Activated CD4-positive, alpha-beta T cell treated with anti-CD3 and anti-CD28 coated beads for 48 hours (primary cell): ENCODE results near the gene YJEFN3.

ENCODE experiments used
- DNase-seq: peaks from one replicate; pipeline ENCODE4 v3.0.0-alpha.2; 2020

The YJEFN3 gene

GRCh38 chr19:19540064-19540714, 11.5 kb downstream of the YJEFN3 start:
- DNase-seq, result peak; percentile 89

- peak; percentile 92 for DNase-seq
Observed at GRCh38 chr19:19540715-19541515, 12.2 kb downstream of the YJEFN3 start.

GRCh38 chr19:19541616-19542015, 12.9 kb downstream of the YJEFN3 start:
- no peak for DNase-seq

GRCh38 chr19:19542507-19542906, 13.8 kb downstream of the YJEFN3 start:
- DNase-seq, result no peak

- DNase-seq, result no peak
Observed at GRCh38 chr19:19543101-19543500, 14.4 kb downstream of the YJEFN3 start.

- no peak for DNase-seq
Observed at GRCh38 chr19:19543640-19544039, 14.9 kb downstream of the YJEFN3 start.

DNA sequence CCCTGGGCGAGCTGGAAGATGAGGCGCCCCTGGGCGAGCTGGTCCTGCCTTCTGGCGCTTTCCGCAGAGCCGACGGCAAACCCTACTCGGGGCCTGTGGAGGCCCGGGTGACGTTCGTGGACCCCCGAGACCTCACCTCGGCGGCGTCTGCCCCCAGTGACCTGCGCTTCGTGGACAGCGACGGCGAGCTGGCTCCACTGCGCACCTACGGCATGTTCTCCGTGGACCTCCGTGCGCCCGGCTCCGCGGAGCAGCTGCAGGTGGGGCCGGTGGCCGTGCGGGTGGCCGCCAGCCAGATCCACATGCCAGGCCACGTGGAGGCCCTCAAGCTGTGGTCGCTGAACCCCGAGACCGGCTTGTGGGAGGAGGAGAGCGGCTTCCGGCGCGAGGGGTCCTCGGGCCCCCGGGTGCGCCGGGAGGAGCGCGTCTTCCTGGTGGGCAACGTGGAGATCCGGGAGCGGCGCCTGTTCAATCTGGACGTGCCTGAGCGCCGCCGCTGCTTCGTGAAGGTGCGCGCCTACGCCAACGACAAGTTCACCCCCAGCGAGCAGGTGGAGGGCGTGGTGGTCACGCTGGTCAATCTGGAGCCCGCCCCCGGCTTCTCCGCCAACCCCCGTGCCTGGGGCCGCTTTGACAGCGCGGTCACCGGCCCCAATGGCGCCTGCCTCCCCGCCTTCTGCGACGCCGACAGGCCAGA, 15.7 kb downstream of the YJEFN3 start:
- DNase-seq, result no peak

GRCh38 chr19:19544954-19545591, 16.4 kb downstream of the YJEFN3 start:
- no peak for DNase-seq

DNA sequence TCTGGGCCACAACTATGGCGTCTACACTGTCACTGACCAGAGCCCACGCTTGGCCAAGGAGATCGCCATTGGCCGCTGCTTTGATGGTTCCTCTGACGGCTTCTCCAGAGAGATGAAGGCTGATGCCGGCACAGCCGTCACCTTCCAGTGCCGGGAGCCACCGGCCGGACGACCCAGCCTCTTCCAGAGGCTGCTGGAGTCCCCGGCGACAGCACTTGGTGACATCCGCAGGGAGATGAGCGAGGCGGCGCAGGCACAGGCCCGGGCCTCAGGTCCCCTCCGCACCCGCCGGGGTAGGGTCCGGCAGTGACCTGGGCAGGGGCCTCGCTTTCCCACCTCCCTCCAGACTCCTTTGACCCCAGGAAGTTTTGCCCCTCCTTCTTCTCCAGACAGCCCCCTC, 17.0 kb downstream of the YJEFN3 start:
- no peak for DNase-seq

DNA sequence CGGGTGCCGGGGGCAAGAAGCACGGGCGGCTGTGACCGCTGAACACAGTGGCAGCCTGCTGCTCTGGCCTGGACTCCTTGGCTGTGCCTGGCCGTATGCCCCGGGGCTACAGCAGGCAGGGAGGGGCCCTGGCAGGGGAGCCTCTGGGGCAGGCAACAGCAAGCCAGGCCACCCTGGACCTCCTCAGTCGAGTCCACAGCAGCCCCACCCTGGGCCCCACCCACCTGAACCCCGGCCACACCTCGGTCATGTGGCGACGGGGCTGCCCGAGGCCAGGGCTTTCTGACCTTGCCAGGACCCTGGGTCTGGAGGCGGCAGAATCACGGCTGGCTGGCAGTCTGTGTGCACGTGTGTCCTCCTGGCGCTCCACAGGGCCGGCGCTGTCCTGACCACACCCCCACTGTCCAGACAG, 18.0 kb downstream of the YJEFN3 start:
- DNase-seq, result no peak

- no peak for DNase-seq
Observed at GRCh38 chr19:19547674-19548336, 19.1 kb downstream of the YJEFN3 start.

GRCh38 chr19:19548915-19549759, 20.4 kb downstream of the YJEFN3 start:
- no peak for DNase-seq

GRCh38 chr19:19549804-19550464, 21.2 kb downstream of the YJEFN3 start:
- no peak for DNase-seq

DNA sequence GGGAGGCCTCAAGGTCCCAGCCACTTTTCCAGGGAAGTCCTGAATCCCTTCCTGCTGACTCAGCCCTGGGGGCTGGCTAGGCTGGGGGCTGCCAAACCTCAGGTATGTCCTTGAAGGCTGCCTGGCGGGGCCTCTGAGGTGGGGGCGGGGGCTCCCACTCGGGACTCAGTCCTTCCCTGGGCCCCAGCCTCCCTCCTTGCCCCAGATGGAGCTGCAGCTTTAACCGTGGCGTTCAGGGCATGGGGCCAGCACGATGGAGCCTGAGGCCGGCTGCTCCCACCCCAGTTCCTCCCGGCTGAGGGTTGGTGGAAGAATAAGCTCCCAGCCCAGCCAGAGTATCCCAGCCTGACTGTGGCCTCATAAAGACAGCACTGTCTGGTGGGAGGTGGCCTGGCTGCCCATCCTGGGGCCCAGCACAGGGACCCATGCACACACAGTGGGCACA, 21.8 kb downstream of the YJEFN3 start:
- DNase-seq, result no peak

DNA sequence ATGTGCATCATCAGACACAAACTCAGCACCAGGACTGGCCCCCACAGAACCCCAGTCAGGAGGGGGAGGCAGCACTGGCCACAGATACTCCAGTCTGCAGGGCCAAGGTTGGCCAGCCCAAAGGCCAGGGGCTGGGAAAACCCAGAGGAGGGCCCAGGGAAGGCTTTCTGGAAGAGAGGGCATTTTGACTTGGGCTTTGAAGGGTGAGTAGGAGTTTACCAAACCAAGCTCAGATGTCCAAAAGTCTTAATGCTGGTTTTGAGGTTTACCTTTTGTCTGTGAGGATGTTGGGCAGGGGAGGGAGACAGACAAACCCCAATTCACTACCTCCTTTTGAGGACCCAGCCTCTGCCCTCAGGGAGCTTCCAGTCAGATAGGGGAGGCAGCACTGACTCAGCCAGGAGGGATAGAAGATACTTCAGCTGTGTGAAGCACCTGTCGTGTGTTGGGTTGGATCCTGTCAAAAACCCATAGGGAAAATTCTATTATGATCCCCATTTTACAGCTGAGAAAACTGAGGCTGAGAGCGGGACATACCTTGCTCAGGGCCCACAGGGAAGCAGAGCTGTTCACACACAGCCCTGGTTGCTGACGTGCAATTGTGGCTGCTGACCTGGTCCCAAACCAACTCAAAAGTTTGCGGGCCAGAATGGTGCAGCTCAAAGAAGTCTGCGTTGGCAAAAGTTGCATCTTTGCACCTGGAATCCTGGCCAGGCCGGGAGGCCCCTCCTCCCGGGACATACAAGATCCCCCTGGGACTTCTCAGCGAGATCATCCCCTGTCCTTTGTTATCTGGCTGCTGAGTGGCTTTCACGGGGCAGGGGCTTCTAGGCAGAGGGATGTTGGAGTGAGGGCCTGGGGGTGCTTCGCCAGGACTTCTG, 22.5 kb downstream of the YJEFN3 start:
- DNase-seq, result no peak

- DNase-seq, result no peak
Observed at GRCh38 chr19:19551853-19552192, 23.1 kb downstream of the YJEFN3 start.

- DNase-seq, result peak; percentile 56
Observed at GRCh38 chr19:19552798-19553197, 24.1 kb downstream of the YJEFN3 start.

GRCh38 chr19:19553670-19554069, 25.0 kb downstream of the YJEFN3 start:
- no peak for DNase-seq

DNA sequence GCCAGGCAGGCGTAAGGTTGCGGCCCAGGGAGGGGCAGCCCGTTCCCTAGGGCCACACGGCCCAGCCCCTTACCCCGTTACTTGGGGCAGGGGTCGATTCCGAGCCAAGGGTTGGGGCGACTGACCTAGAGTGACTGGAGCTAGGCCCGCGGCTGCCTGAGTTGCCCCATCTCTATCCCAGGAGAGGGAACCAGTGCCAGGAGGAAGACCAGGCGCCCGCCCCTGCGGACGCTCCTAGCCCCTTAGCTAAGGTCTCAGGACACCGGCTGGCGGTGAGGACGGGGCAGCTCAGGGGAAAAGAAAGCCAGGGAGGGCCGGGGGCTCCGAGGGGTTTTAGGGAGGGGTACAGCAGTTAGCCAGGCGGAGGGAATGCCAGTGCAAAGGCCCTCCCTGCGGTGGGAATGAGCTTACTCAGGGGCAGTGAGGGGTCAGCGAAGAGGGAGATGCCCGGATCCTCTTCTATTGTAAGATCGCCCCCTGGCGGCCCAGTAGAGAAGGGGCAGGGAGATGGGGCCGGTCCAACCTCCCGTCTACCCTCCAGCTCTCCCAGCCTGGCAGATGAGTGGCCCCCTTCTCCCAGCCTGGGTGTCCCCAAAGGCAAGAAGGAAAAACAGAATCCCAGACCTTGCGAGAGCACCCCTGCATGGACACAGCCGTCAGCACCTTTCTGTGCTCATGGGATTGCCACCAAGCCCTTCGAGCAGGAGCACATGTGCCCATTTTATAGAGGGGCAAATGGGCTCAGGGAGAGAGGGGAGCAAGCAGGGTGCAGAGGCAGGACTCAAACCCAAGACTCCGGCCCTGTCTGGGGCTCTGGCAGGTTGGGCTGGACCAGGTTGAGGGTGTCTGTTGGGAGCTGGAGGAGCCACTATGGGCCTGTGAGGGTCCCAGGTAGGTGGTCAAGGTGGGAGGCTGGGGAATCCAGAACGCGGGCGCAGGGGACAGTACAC, 25.6 kb downstream of the YJEFN3 start:
- peak; percentile 79 for DNase-seq
